GM12891 (cell line): ENCODE results near the gene ADCY3.

ENCODE experiments used
- POLR2A ChIP-seq: IDR thresholded peaks from 2 replicates; pipeline ENCODE4 v1.6.1; 2011; ENCODE audit warnings: low read depth, low read length, control low read depth
- POLR2AphosphoS5 ChIP-seq: IDR thresholded peaks from 2 replicates; pipeline ENCODE4 v1.6.1; 2011; ENCODE audit warnings: low read depth, low read length, control low read depth
- SPI1 ChIP-seq: IDR thresholded peaks from 2 replicates; pipeline ENCODE4 v1.6.1; 2011; ENCODE audit warnings: low read depth, low read length, control low read depth

DNA sequence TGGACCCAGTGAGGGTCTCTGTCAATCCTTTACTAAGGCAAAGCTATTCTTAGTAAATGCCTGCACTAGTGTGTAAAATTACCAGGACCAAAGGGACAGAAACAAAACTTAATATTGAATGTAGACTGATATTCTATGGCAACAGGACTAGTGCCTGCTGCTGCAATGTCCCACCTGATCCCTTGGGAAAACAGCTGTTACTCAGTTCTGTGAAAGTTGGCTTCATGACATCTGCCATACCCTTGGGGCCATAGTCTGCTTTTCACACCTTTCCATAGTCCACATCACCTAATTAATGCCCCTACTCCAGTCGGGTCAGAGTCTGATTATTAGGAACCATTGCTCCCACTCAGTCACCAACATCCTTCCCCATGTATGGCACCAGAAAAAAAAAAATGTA lies 37.2 kb upstream of the ADCY3 start:
- TF ChIP-seq POLR2A = no peak
- no peak for TF ChIP-seq POLR2AphosphoS5
- TF ChIP-seq SPI1 = no peak
